Astrocyte of the spinal cord (primary cell): Measurements from ENCODE around the gene CELSR3.

ENCODE experiments used
- DNase-seq: peaks from one replicate; pipeline ENCODE4 v3.0.0; 2011; ENCODE audit warnings: low read depth, low spot score
- H3K4me3 ChIP-seq: 2 replicates; pipeline ENCODE4 v1.5.1; 2011; ENCODE audit warnings: low read depth, mild to moderate bottlenecking, low read length, moderate library complexity
- CTCF ChIP-seq: IDR thresholded peaks from 2 replicates; pipeline ENCODE4 v1.5.1; 2012; ENCODE audit warnings: low read depth, mild to moderate bottlenecking, low read length, inconsistent platforms
- in situ Hi-C: cut with HindIII; loops from 2 replicates; pipeline ENCODE4 v1.10.0; 2017; ENCODE audit warnings: low sequenced_read_pairs

CELSR3 gene

GRCh38 chr3:48631516-48632448 lies 30.9 kb downstream of the CELSR3 start:
- no peak for TF ChIP-seq CTCF
- H3K4me3 ChIP-seq = no peak overlapping the region
- no peak for DNase-seq
- in situ Hi-C loops = no loop called here

- no peak overlapping the region for H3K4me3 ChIP-seq
- in situ Hi-C loops = no loop called here
- DNase-seq = no peak
- TF ChIP-seq CTCF = no peak
These were observed 31.9 kb downstream of the CELSR3 start for GRCh38 chr3:48630833-48631232.

GRCh38 chr3:48630407-48630806 lies 32.3 kb downstream of the CELSR3 start:
- in situ Hi-C loops = no loop called here
- DNase-seq = no peak
- TF ChIP-seq CTCF = no peak
- no peak overlapping the region for H3K4me3 ChIP-seq

GRCh38 chr3:48629894-48630293 lies 32.8 kb downstream of the CELSR3 start:
- in situ Hi-C loops = no loop called here

GRCh38 chr3:48628277-48629017 lies 34.2 kb downstream of the CELSR3 start:
- TF ChIP-seq CTCF = no peak

More at GRCh38 chr3:48629894-48630293, 32.8 kb downstream of the CELSR3 start:
- DNase-seq = no peak
- no peak overlapping the region for H3K4me3 ChIP-seq
- TF ChIP-seq CTCF = no peak

GRCh38 chr3:48625600-48625999 lies 37.1 kb downstream of the CELSR3 start:
- in situ Hi-C loops = no loop called here
- DNase-seq = no peak
- no peak for TF ChIP-seq CTCF
- no peak overlapping the region for H3K4me3 ChIP-seq

More at GRCh38 chr3:48628277-48629017, 34.2 kb downstream of the CELSR3 start:
- DNase-seq = no peak
- in situ Hi-C loops = no loop called here
- no peak overlapping the region for H3K4me3 ChIP-seq
